ENCODE measurements around the gene NCOA4.

DNA sequence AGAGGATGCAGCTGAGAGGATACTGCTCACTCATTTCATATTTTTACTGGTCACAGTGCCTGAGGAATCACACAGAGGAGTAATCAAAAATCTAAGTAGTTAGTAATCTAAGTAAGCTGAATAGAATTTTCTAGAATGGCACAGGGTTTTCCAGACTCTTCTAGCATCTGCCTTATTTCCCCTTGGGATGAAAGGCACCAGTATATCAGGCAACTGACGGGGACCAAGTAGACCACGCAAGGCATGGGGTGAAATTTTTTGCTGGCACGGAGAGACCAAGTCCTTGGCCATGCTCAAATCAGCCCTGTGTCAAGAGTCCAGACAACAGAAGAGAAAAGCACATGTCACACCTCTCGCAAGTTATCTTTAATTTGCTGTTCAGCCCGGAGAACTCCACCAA is 14.2 kb downstream of the NCOA4 start:
- TF ChIP-seq, protein P1, sequence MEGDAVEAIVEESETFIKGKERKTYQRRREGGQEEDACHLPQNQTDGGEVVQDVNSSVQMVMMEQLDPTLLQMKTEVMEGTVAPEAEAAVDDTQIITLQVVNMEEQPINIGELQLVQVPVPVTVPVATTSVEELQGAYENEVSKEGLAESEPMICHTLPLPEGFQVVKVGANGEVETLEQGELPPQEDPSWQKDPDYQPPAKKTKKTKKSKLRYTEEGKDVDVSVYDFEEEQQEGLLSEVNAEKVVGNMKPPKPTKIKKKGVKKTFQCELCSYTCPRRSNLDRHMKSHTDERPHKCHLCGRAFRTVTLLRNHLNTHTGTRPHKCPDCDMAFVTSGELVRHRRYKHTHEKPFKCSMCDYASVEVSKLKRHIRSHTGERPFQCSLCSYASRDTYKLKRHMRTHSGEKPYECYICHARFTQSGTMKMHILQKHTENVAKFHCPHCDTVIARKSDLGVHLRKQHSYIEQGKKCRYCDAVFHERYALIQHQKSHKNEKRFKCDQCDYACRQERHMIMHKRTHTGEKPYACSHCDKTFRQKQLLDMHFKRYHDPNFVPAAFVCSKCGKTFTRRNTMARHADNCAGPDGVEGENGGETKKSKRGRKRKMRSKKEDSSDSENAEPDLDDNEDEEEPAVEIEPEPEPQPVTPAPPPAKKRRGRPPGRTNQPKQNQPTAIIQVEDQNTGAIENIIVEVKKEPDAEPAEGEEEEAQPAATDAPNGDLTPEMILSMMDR (IDR thresholded peaks at IDR 0.05 in 4 of 5, conservative IDR thresholded peaks at IDR 0.05 in 1 of 5) = no peak
- TF ChIP-seq POLR2A (IDR thresholded peaks at IDR 0.05) = no peak

Measured in gastrocnemius medialis (tissue), 4 donors.